CD4-positive, alpha-beta T cell (primary cell): Measurements from ENCODE around the gene FAM111B. TPM values are rescaled to one million over a fixed set of nuclear protein-coding genes. Genes with fewer than 3 reads are reported as not detected.
A peak's percentile ranks its signal among the peaks of the same experiment; 100 is the strongest.
"Not testable (repeated sequence)": the region's sequence is repeated elsewhere in the genome, so short reads cannot be mapped to it uniquely, and the experiment has no call there.

Experiments
- ATAC-seq: fragments of 200-7000 bp; cut with Tn5 transposase; one replicate; pipeline ENCODE4 v1.10.0; 2022; ENCODE audit warnings: mild to moderate bottlenecking; ENCODE audit not compliant: poor library complexity
- CTCF ChIA-PET: fragments of 350-600 bp; sonication (Branson Sonifier 250); formaldehyde crosslinking; loops from one replicate; lab custom pipeline; 2021; ENCODE audit warnings: antibody characterized with exemption, inconsistent platforms; lab: Charles Lee
- POLR2A ChIA-PET: fragments of 350-600 bp; sonication (Branson Sonifier 250); formaldehyde crosslinking; loops from one replicate; lab custom pipeline; 2021; ENCODE audit warnings: antibody characterized with exemption, inconsistent platforms; lab: Charles Lee
- DNase-seq, 14 experiments: peaks; one replicate each; pipeline ENCODE4 v3.0.0-alpha.2; 2013 to 2020; ENCODE audit warnings: mixed read lengths in 2 of 14
- H3K27ac ChIP-seq, 2 donors: one replicate each; pipeline versions ENCODE4 v1.5.1 to v1.7.0; 2013; ENCODE audit warnings: low read length in 2 of 2, low read depth in 1 of 2, mild to moderate bottlenecking in 1 of 2
- H3K27me3 ChIP-seq, 2 experiments: 1 replicate in 1 of 2; 2 replicates in 1 of 2; pipeline versions ENCODE4 v1.6.1 to v1.7.0; 2013; ENCODE audit warnings: low read length in 2 of 2, control low read depth in 1 of 2, mild to moderate bottlenecking in 1 of 2, moderate library complexity in 1 of 2; ENCODE audit not compliant: insufficient read depth in 2 of 2, control insufficient read depth in 1 of 2
- H3K36me3 ChIP-seq: one replicate; pipeline ENCODE4 v1.6.1; 2013; ENCODE audit warnings: low read length, control low read depth; ENCODE audit not compliant: insufficient read depth
- H3K4me1 ChIP-seq: one replicate; pipeline ENCODE4 v1.6.1; 2013; ENCODE audit warnings: low read length, control low read depth; ENCODE audit not compliant: insufficient read depth
- H3K4me3 ChIP-seq: one replicate; pipeline ENCODE4 v1.5.1; 2013; ENCODE audit warnings: mild to moderate bottlenecking, low read length, moderate library complexity
- H3K9me3 ChIP-seq, 2 experiments: 1 replicate in 1 of 2; 2 replicates in 1 of 2; pipeline versions ENCODE4 v1.6.1 to v1.7.0; 2013; ENCODE audit warnings: low read length in 2 of 2, mild to moderate bottlenecking in 2 of 2, control low read depth in 1 of 2, moderate library complexity in 1 of 2; ENCODE audit not compliant: control insufficient read depth in 1 of 2, insufficient read depth in 1 of 2
- H3K27ac Mint-ChIP-seq: one replicate; pipeline ENCODE4 v1.8.0; 2020; ENCODE audit warnings: mixed read lengths
- H3K27me3 Mint-ChIP-seq: one replicate; pipeline ENCODE4 v1.8.0; 2021; ENCODE audit warnings: mixed read lengths
- H3K36me3 Mint-ChIP-seq: one replicate; pipeline ENCODE4 v1.8.0; 2021; ENCODE audit warnings: low read depth, mixed read lengths
- H3K4me1 Mint-ChIP-seq: one replicate; pipeline ENCODE4 v1.8.0; 2021; ENCODE audit warnings: low read depth, mixed read lengths
- H3K4me3 Mint-ChIP-seq: one replicate; pipeline ENCODE4 v1.8.0; 2020; ENCODE audit warnings: mild to moderate bottlenecking, mixed read lengths
- H3K9me3 Mint-ChIP-seq: one replicate; pipeline ENCODE4 v1.8.0; 2020; ENCODE audit warnings: mixed read lengths
- CTCF ChIP-seq: fragments of 200-600 bp; IDR thresholded peaks from one replicate; pipeline ENCODE4 v1.8.0; 2022; ENCODE audit warnings: antibody characterized with exemption, mild to moderate bottlenecking
- intact Hi-C, 2 experiments: fragments of 100-400 bp; cut with DNase I in 1 of 2; cut with micrococcal nuclease in 1 of 2; formaldehyde crosslinking; loops; one replicate each; pipeline versions ENCODE4 v1.15.1 to v1.9.0; 2023 to 2025; cut with DNase I, micrococcal nuclease
- polyA plus RNA-seq, 2 donors: library from polyadenylated mRNA; unstranded; fragments of 120-200 nt; gene quantifications; one replicate each; pipeline ENCODE4 v1.2.1, GENCODE V29; 2013
- total RNA-seq, 174 experiments: library from RNA in 2 of 174; stranded (reverse) in 2 of 174; gene quantifications; one replicate each; pipeline ENCODE4 v1.2.3 and lab custom pipeline; 2021 to 2026

FAM111B gene
- total RNA-seq, result 1 to 10 TPM in 1 of 2 experiments, under 1 TPM in 1; 0.82 to 1.2 TPM
- polyA plus RNA-seq (2013, experiment 1 of 2), result 0.54 TPM
- polyA plus RNA-seq (2013, experiment 2 of 2), result 1.7 TPM
- total RNA-seq (lab: John Stamatoyannopoulos, UW), result 0.09 to 149 (median 0.87) reads per million in 172 experiments

- no peaks in the 10 kb centered on the region for H3K9me3 ChIP-seq
- H3K4me3 ChIP-seq, result peak within 1 kb of the TSS; percentile 68
- ATAC-seq (peak; percentile 82), DNase-seq (peak; percentile 16 to 85 (median 48))
- Mint-ChIP-seq H3K4me3 (peak within 1 kb of the TSS; percentile 92), H3K9me3 (no peaks in the 10 kb centered on the region), H3K36me3 (no peaks in the 10 kb centered on the region), H3K4me1 (peaks cover 38% of the 10 kb centered on the region), H3K27ac (peak within 1 kb of the TSS; percentile 72), H3K27me3 (peaks cover 31% of the 10 kb centered on the region)
- ChIA-PET POLR2A (interaction anchor here (0.8 to 1.6 kb wide), 6 partner anchors 29 to 52 kb away, joined by 3 to 7 read pairs (median 5); partner anchors contain the start of gene FAM111A), CTCF (interaction anchor here (1.0 to 5.5 kb wide), 7 partner anchors 9 to 65 kb away, joined by 3 to 28 read pairs (median 6); partner anchors contain the start of genes DTX4 and FAM111A)
- H3K27me3 ChIP-seq, result peaks cover 0 to 7% of the 10 kb centered on the region in 2 experiments
- no peak within 1 kb of the TSS for H3K27ac ChIP-seq
- H3K4me1 ChIP-seq, result peaks cover 29% of the 10 kb centered on the region
- H3K36me3 ChIP-seq, result no peaks in the 10 kb centered on the region
- TF ChIP-seq CTCF, result no peak
- intact Hi-C loops, result loop anchor here in 1 of 2 experiments (2.0 kb wide), 1 partner anchor 36 kb away; the partner anchor contains the start of gene FAM111A
These were observed at the start of gene FAM111B for GRCh38 chr11:59106363-59107336. Gene FAM111B, plus strand, starts transcription at chr11:59107237. Its CDS starts 2,389 bp downstream, at chr11:59109626.

- H3K27ac Mint-ChIP-seq, H3K27ac ChIP-seq, H3K9me3 ChIP-seq, H3K9me3 Mint-ChIP-seq, H3K4me1 ChIP-seq, H3K36me3 Mint-ChIP-seq, H3K36me3 ChIP-seq, H3K27me3 ChIP-seq: not testable (repeated sequence)
- CTCF ChIA-PET, result interaction anchor here (0.6 to 1.5 kb wide), 10 partner anchors 13 to 484 kb away, joined by 3 to 12 read pairs (median 4); partner anchors contain the start of genes DTX4 and FAM111A
- Mint-ChIP-seq H3K27me3 (peaks cover 53% of the 10 kb centered on the region), H3K4me3 (peak overlapping the region; percentile 81), H3K4me1 (peaks cover 11% of the 10 kb centered on the region)
- peak overlapping the region; percentile 51 for H3K4me3 ChIP-seq
- POLR2A ChIA-PET, result interaction anchor here (1.3 kb wide), 1 partner anchor 77 kb away, joined by 3 read pairs; no protein-coding TSS in a partner anchor
- ATAC-seq (peak; percentile 98), DNase-seq (peak; percentile 61 to 87 (median 76))
- intact Hi-C loops, result loop anchor here in 1 of 2 experiments (5.0 to 10.0 kb wide), 3 partner anchors 44 to 404 kb away; no protein-coding TSS in a partner anchor
- peak; percentile 66 for TF ChIP-seq CTCF
These were observed 48.7 kb upstream of the FAM111B start for GRCh38 chr11:59058120-59059033.

- H3K27me3 ChIP-seq, H3K4me3 Mint-ChIP-seq, H3K4me3 ChIP-seq, DNase-seq, ATAC-seq, H3K27ac Mint-ChIP-seq, H3K4me1 ChIP-seq, H3K9me3 Mint-ChIP-seq, H3K27ac ChIP-seq, CTCF ChIA-PET, POLR2A ChIA-PET, H3K9me3 ChIP-seq, H3K36me3 Mint-ChIP-seq, intact Hi-C loops, H3K36me3 ChIP-seq: not testable (repeated sequence)
- H3K27me3 Mint-ChIP-seq, result peaks cover 67% of the 10 kb centered on the region
- H3K4me1 Mint-ChIP-seq, result peaks cover 11% of the 10 kb centered on the region
These were observed 46.9 kb upstream of the FAM111B start for GRCh38 chr11:59060096-59060495.
